Type B pancreatic cell (in vitro differentiated cells): ENCODE measurements around the gene CYP3A4. TPM values are rescaled to one million over a fixed set of nuclear protein-coding genes. Genes with fewer than 3 reads are reported as not detected.
"Not testable (repeated sequence)": the region's sequence is repeated elsewhere in the genome, so short reads cannot be mapped to it uniquely, and the experiment has no call there.

Source experiments
- DNase-seq: peaks from one replicate; pipeline ENCODE4 v3.0.0; 2021; ENCODE audit warnings: mixed read lengths; ENCODE audit not compliant: unreplicated experiment; ENCODE audit errors: extremely low spot score
- H3K27ac Mint-ChIP-seq: 2 replicates; pipeline ENCODE4 v1.8.0; 2021; ENCODE audit warnings: mild to moderate bottlenecking, mixed read lengths
- H3K27me3 Mint-ChIP-seq: 2 replicates; pipeline ENCODE4 v1.8.0; 2021; ENCODE audit warnings: mixed read lengths
- H3K36me3 Mint-ChIP-seq: 2 replicates; pipeline ENCODE4 v1.8.0; 2021; ENCODE audit warnings: mixed read lengths
- H3K4me1 Mint-ChIP-seq: one replicate; pipeline ENCODE4 v1.8.0; 2021; ENCODE audit warnings: mixed read lengths; ENCODE audit not compliant: unreplicated experiment
- H3K4me3 Mint-ChIP-seq: 2 replicates; pipeline ENCODE4 v1.8.0; 2021; ENCODE audit warnings: mild to moderate bottlenecking, mixed read lengths
- H3K9me3 Mint-ChIP-seq: 2 replicates; pipeline ENCODE4 v1.8.0; 2021; ENCODE audit warnings: mixed read lengths
- CTCF ChIP-seq: fragments of 200-600 bp; sonication (generic); conservative IDR thresholded peaks from 2 replicates; pipeline ENCODE4 v1.5.0; 2021; ENCODE audit warnings: antibody characterized with exemption, mild to moderate bottlenecking
- total RNA-seq: library from RNA; stranded (reverse); gene quantifications from 2 replicates; pipeline ENCODE4 v1.2.1, GENCODE V29; 2021; ENCODE audit warnings: low replicate concordance

CYP3A4 gene
- total RNA-seq, 1 donor from 2014 or later = 4.2 TPM

GRCh38 chr7:99820408-99821027, 36.5 kb upstream of the CYP3A4 start:
- Mint-ChIP-seq H3K9me3 (peaks cover 2% of the 10 kb centered on the region), H3K27me3 (no peaks in the 10 kb centered on the region), H3K36me3 (no peaks in the 10 kb centered on the region), H3K4me3 (no peak overlapping the region), H3K27ac (no peak overlapping the region), H3K4me1 (no peaks in the 10 kb centered on the region)
- TF ChIP-seq CTCF = no peak
- DNase-seq = no peak

GRCh38 chr7:99808766-99809165, 24.8 kb upstream of the CYP3A4 start:
- no peak for TF ChIP-seq CTCF
- no peaks in the 10 kb centered on the region for H3K27me3 Mint-ChIP-seq
- H3K36me3 Mint-ChIP-seq = no peaks in the 10 kb centered on the region
- H3K4me3 Mint-ChIP-seq = no peak overlapping the region
- no peak overlapping the region for H3K27ac Mint-ChIP-seq
- no peaks in the 10 kb centered on the region for H3K9me3 Mint-ChIP-seq
- no peak for DNase-seq
- H3K4me1 Mint-ChIP-seq = no peaks in the 10 kb centered on the region

- Mint-ChIP-seq H3K36me3 (no peaks in the 10 kb centered on the region), H3K4me1 (no peaks in the 10 kb centered on the region), H3K4me3 (no peak overlapping the region), H3K9me3 (no peaks in the 10 kb centered on the region), H3K27ac (no peak overlapping the region), H3K27me3 (no peaks in the 10 kb centered on the region)
- DNase-seq = no peak
- TF ChIP-seq CTCF = no peak
Observed at GRCh38 chr7:99806839-99807478, 23.0 kb upstream of the CYP3A4 start.

GRCh38 chr7:99805641-99806040, 21.7 kb upstream of the CYP3A4 start:
- Mint-ChIP-seq H3K9me3 (no peaks in the 10 kb centered on the region), H3K27me3 (peaks cover 3% of the 10 kb centered on the region), H3K4me1 (no peaks in the 10 kb centered on the region), H3K27ac (no peak overlapping the region), H3K36me3 (no peaks in the 10 kb centered on the region), H3K4me3 (no peak overlapping the region)
- no peak for DNase-seq
- no peak for TF ChIP-seq CTCF

GRCh38 chr7:99803118-99803517, 19.1 kb upstream of the CYP3A4 start:
- H3K27ac Mint-ChIP-seq, H3K27me3 Mint-ChIP-seq, DNase-seq, H3K36me3 Mint-ChIP-seq, H3K9me3 Mint-ChIP-seq, H3K4me1 Mint-ChIP-seq, H3K4me3 Mint-ChIP-seq: not testable (repeated sequence)

GRCh38 chr7:99801407-99801806, 17.4 kb upstream of the CYP3A4 start:
- not testable (repeated sequence) for H3K4me1 Mint-ChIP-seq, H3K27ac Mint-ChIP-seq, DNase-seq, H3K36me3 Mint-ChIP-seq, H3K9me3 Mint-ChIP-seq, H3K4me3 Mint-ChIP-seq, H3K27me3 Mint-ChIP-seq
